K562 (cell line): ENCODE measurements around the gene MMRN2. TPM values are rescaled to one million over a fixed set of nuclear protein-coding genes. Genes with fewer than 3 reads are reported as not detected.

ENCODE experiments used
- ATAC-seq: fragments of 200-7000 bp; cut with Tn5 transposase; 3 replicates; pipeline ENCODE4 v1.9.1; 2020; ENCODE audit warnings: moderate library complexity
- BruUV-seq: library from RNA; stranded (reverse); fragments of 400-500 nt; replicated peaks from 2 replicates; lab custom pipeline; 2021; lab: Mats Ljungman, UMichigan
- CTCF ChIA-PET: fragments of 300-600 bp; formaldehyde crosslinking; extraction: SDS; loops from one replicate; lab custom pipeline; 2021; ENCODE audit warnings: low intra/inter-chr PET ratio; lab: Yijun Ruan, JAX
- POLR2A ChIA-PET: fragments of 300-600, 350-650 bp; sonication (Branson Sonifier 250); formaldehyde crosslinking; extraction: SDS; loops from one replicate; lab custom pipeline; 2021; ENCODE audit warnings: antibody characterized with exemption, inconsistent platforms; lab: Yijun Ruan, JAX
- DNase-seq, 4 experiments: peaks; one replicate each; pipeline versions ENCODE4 v3.0.0 to v3.0.0-alpha.2; 2011 to 2018; ENCODE audit warnings: low spot score in 3 of 4, mixed read lengths in 3 of 4; ENCODE audit errors: extremely low read depth in 1 of 4
- FAIRE-seq: peaks from 2 replicates; lab custom pipeline; 2011; peaks lifted over from hg19 to GRCh38; lab: Jason Lieb, UNC
- H2AFZ ChIP-seq: 2 replicates; pipeline ENCODE4 v1.6.0; 2011; ENCODE audit warnings: low read depth, low read length, control low read depth, inconsistent platforms
- H3K27ac ChIP-seq: fragments of 200-600 bp; 3 replicates; pipeline ENCODE4 v1.8.0; 2011; ENCODE audit warnings: low read depth, mild to moderate bottlenecking, control low read depth, inconsistent platforms, low read length, moderate library complexity, mixed read lengths; ENCODE audit errors: extremely low read depth
- H3K27me3 ChIP-seq, 2 experiments: fragments of 300-600 bp in 1 of 2; 2 replicates in 1 of 2; 3 replicates in 1 of 2; pipeline versions ENCODE4 v1.6.0 to v1.8.0; 2011; ENCODE audit warnings: inconsistent platforms in 2 of 2, low read length in 2 of 2, mild to moderate bottlenecking in 1 of 2, mixed read lengths in 1 of 2, moderate library complexity in 1 of 2; ENCODE audit not compliant: control insufficient read depth in 2 of 2, insufficient read depth in 2 of 2
- H3K36me3 ChIP-seq: fragments of 300-600 bp; 3 replicates; pipeline ENCODE4 v1.8.0; 2011; ENCODE audit warnings: mild to moderate bottlenecking, low read length, inconsistent platforms; ENCODE audit not compliant: control insufficient read depth, insufficient read depth
- H3K4me1 ChIP-seq, 2 experiments: fragments of 200-600 bp in 1 of 2; replicated peaks in 1 of 2; 2 replicates in 1 of 2; 3 replicates in 1 of 2; pipeline versions ENCODE4 v1.5.1 to v1.8.0; 2011; ENCODE audit warnings: inconsistent platforms in 2 of 2, low read length in 2 of 2, mild to moderate bottlenecking in 1 of 2, mixed read lengths in 1 of 2, moderate library complexity in 1 of 2; ENCODE audit not compliant: control insufficient read depth in 2 of 2, insufficient read depth in 2 of 2
- H3K4me2 ChIP-seq: 2 replicates; pipeline ENCODE4 v1.6.1; 2011; ENCODE audit warnings: low read length, control low read depth, inconsistent platforms, mixed read lengths; ENCODE audit not compliant: insufficient read depth
- H3K4me3 ChIP-seq: fragments of 200-600 bp; sonication (generic), shearing (Covaris generic); 2 replicates; pipeline ENCODE4 v1.5.1; 2016; ENCODE audit warnings: control low read depth, inconsistent platforms
- H3K79me2 ChIP-seq: fragments of 200-600 bp; 3 replicates; pipeline ENCODE4 v1.8.0; 2011; ENCODE audit warnings: low read length, inconsistent platforms; ENCODE audit not compliant: control insufficient read depth, insufficient read depth
- H3K9ac ChIP-seq, 2 experiments: 2 replicates each; pipeline versions ENCODE4 v1.6.0 to v1.6.1; 2011; ENCODE audit warnings: low read depth in 2 of 2, low read length in 2 of 2, control low read depth in 1 of 2, inconsistent platforms in 1 of 2, mild to moderate bottlenecking in 1 of 2, mixed read lengths in 1 of 2; ENCODE audit not compliant: insufficient read depth in 1 of 2
- H3K9me1 ChIP-seq: one replicate; pipeline ENCODE4 v1.6.0; 2011; ENCODE audit warnings: inconsistent platforms, mild to moderate bottlenecking, low read length, moderate library complexity; ENCODE audit not compliant: control insufficient read depth, insufficient read depth
- H3K9me3 ChIP-seq: replicated peaks from 2 replicates; pipeline ENCODE4 v1.5.1; 2011; ENCODE audit warnings: low read depth, low read length, inconsistent platforms; ENCODE audit not compliant: control insufficient read depth, insufficient read depth
- H4K20me1 ChIP-seq: replicated peaks from 2 replicates; pipeline ENCODE4 v1.6.1; 2011; ENCODE audit warnings: low read length, inconsistent platforms, mixed read lengths; ENCODE audit not compliant: control insufficient read depth, insufficient read depth
- GABPB2 ChIP-seq: fragments of 250-450 bp; sonication (Bioruptor Pico); conservative IDR thresholded peaks from 2 replicates; pipeline ENCODE4 v1.5.1; 2021; ENCODE audit warnings: mild to moderate bottlenecking
- POLR3A ChIP-seq: IDR thresholded peaks from 2 replicates; pipeline ENCODE4 v1.6.1; 2011; ENCODE audit warnings: borderline replicate concordance, mild to moderate bottlenecking, moderate library complexity; ENCODE audit not compliant: insufficient read length, insufficient read depth; ENCODE audit errors: extremely low read depth
- SRSF1 ChIP-seq: fragments of 200-400 bp; formaldehyde crosslinking; IDR thresholded peaks from 2 replicates; pipeline ENCODE4 v1.6.1; 2017; ENCODE audit warnings: mild to moderate bottlenecking, low read depth, low read length, moderate library complexity
- ZKSCAN3 ChIP-seq: fragments of 250-450 bp; sonication (Bioruptor Pico); IDR thresholded peaks from 2 replicates; pipeline ENCODE4 v1.4.0; 2020
- ZNF134 ChIP-seq: fragments of 250-450 bp; sonication (Bioruptor Pico); conservative IDR thresholded peaks from 2 replicates; pipeline ENCODE4 v1.4.0; 2020
- ZNF384 ChIP-seq: IDR thresholded peaks from 2 replicates; pipeline ENCODE4 v1.6.1; 2012; ENCODE audit warnings: low read depth, low read length, improper control_type of control experiment
- ZNF695 ChIP-seq: fragments of 450-650 bp; formaldehyde crosslinking; IDR thresholded peaks from 2 replicates; pipeline ENCODE4 v1.4.0; 2020; ENCODE audit warnings: mild to moderate bottlenecking, moderate library complexity
- ZNF76 ChIP-seq: fragments of 250-450 bp; sonication (Bioruptor Pico); IDR thresholded peaks from 2 replicates; pipeline ENCODE4 v1.4.0; 2020; ENCODE audit warnings: mild to moderate bottlenecking, moderate library complexity, borderline replicate concordance
- WGBS: fragments of 100-300 bp; shearing (Covaris generic); methylation state at CpG from one replicate; pipeline ENCODE4 v1.1.6; 2016; ENCODE audit warnings: low coverage, mixed read lengths; ENCODE audit not compliant: insufficient coverage; ENCODE audit errors: missing lambda C conversion rate; 5-methylcytosine and 5-hydroxymethylcytosine counted together
- in situ Hi-C: fragments of 300-500 bp; cut with MboI; formaldehyde crosslinking; loops from 4 replicates; pipeline ENCODE4 v1.15.0; 2018; ENCODE audit warnings: inconsistent platforms, mixed read lengths
- intact Hi-C: fragments of 100-400 bp; cut with micrococcal nuclease; formaldehyde crosslinking; loops from 2 replicates; pipeline ENCODE4 v1.14.2; 2022
- polyA plus RNA-seq, 8 experiments: library from polyadenylated mRNA; depleted of rRNA in 4 of 8; stranded (reverse) in 5 of 8; unstranded in 3 of 8; fragments of >200 nt; fragmentation: Nextera tagmentation in 2 of 8; fragmentation: Illumina TruSeq in 1 of 8; extraction: Ambion mirVana in 2 of 8; extraction: Trizol in 1 of 8; gene quantifications; 2 replicates each; pipeline versions ENCODE4 v1.2.1 to v1.2.3, GENCODE V29; 2011 to 2014; ENCODE audit warnings: inconsistent platforms in 1 of 8, missing spikeins in 1 of 8
- total RNA-seq, 7 experiments: library from RNA; depleted of rRNA in 6 of 7; stranded (reverse); fragments of >200 nt in 6 of 7; fragmentation: Illumina TruSeq in 2 of 7; extraction: Trizol in 2 of 7; gene quantifications; 2 replicates each; pipeline versions ENCODE4 v1.2.1 to v1.2.3, GENCODE V29; 2011 to 2021; ENCODE audit warnings: low replicate concordance in 1 of 7
- TF ChIP-seq, protein P1 (sequence below), 2 experiments: fragments of 450-650 bp in 1 of 2; sonication (generic) in 1 of 2; formaldehyde crosslinking in 1 of 2; IDR thresholded peaks; 2 replicates each; pipeline versions ENCODE4 v1.7.1 to v1.9.0; 2016 to 2022; ENCODE audit warnings: inconsistent platforms in 1 of 2, mild to moderate bottlenecking in 1 of 2, missing genetic modification reagents in 1 of 2

The MMRN2 gene
- total and polyA plus RNA-seq, 9 of the 15 experiments (the other 6 are each of a cell fraction or from before 2014, with no cell fraction given) = 0.07 to 2.0 (median 1.2) TPM

GRCh38 chr10:86898511-86898910 lies 58.9 kb downstream of the MMRN2 start (continued):
- no peak for TF ChIP-seq POLR3A

DNA sequence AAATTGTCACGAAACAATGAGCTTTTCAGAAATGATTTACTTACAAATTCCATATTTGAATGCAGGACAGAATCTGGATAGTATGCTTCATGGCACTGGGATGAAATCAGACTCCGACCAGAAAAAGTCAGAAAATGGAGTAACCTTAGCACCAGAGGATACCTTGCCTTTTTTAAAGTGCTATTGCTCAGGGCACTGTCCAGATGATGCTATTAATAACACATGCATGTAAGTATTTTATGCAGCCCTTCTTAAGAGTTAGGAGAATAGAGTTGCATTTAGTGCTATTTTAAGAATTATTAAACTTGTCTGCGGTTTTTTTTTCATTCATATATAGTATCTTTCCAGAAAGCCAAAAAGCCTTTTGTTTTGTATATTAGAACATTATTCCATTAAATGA lies 67.4 kb downstream of the MMRN2 start:
- Histone ChIP-seq H3K27me3 (no peaks in the 10 kb centered on the region), H3K4me2 (no peak overlapping the region), H3K27ac (peak overlapping the region; percentile 81; the same call in 1 of the 3 replicates), H2AFZ (no peak overlapping the region), H3K4me1 (peaks cover 3 to 17% of the 10 kb centered on the region in 2 experiments; a peak in 4 of 5 replicates), H3K9me3 (no peaks in the 10 kb centered on the region), H3K9ac (no peak overlapping the region), H4K20me1 (no peaks in the 10 kb centered on the region), H3K4me3 (no peak overlapping the region), H3K79me2 (0 out of 3 replicates have a peak, but pooled peaks cover 2% of the 10 kb centered on the region), H3K9me1 (no peaks in the 10 kb centered on the region), H3K36me3 (peaks cover 17% of the 10 kb centered on the region; the same call in 2 of the 3 replicates)
- ATAC-seq = no peak
- WGBS = 63% methylated on average over 3 of the region's 3 CpGs
- in situ Hi-C loops = no loop called here
- no peak for FAIRE-seq
- ChIA-PET CTCF (no interaction called here), POLR2A (interaction anchor here (1.1 kb wide), 1 partner anchor 11 kb away, joined by 3 read pairs; no protein-coding TSS in a partner anchor)
- intact Hi-C loops = loop anchor here (1.0 kb wide), 1 partner anchor 132 kb away; no protein-coding TSS in a partner anchor
- BruUV-seq = no TSS peak
- DNase-seq = no peak
- TF ChIP-seq ZNF384 (no peak), SRSF1 (no peak), ZKSCAN3 (no peak), ZNF134 (CRISPR knock-in tag) (no peak), ZNF695 (CRISPR knock-in tag) (no peak), GABPB2 (CRISPR knock-in tag) (no peak), ZNF76 (CRISPR knock-in tag) (no peak)
- TF ChIP-seq, protein P1, sequence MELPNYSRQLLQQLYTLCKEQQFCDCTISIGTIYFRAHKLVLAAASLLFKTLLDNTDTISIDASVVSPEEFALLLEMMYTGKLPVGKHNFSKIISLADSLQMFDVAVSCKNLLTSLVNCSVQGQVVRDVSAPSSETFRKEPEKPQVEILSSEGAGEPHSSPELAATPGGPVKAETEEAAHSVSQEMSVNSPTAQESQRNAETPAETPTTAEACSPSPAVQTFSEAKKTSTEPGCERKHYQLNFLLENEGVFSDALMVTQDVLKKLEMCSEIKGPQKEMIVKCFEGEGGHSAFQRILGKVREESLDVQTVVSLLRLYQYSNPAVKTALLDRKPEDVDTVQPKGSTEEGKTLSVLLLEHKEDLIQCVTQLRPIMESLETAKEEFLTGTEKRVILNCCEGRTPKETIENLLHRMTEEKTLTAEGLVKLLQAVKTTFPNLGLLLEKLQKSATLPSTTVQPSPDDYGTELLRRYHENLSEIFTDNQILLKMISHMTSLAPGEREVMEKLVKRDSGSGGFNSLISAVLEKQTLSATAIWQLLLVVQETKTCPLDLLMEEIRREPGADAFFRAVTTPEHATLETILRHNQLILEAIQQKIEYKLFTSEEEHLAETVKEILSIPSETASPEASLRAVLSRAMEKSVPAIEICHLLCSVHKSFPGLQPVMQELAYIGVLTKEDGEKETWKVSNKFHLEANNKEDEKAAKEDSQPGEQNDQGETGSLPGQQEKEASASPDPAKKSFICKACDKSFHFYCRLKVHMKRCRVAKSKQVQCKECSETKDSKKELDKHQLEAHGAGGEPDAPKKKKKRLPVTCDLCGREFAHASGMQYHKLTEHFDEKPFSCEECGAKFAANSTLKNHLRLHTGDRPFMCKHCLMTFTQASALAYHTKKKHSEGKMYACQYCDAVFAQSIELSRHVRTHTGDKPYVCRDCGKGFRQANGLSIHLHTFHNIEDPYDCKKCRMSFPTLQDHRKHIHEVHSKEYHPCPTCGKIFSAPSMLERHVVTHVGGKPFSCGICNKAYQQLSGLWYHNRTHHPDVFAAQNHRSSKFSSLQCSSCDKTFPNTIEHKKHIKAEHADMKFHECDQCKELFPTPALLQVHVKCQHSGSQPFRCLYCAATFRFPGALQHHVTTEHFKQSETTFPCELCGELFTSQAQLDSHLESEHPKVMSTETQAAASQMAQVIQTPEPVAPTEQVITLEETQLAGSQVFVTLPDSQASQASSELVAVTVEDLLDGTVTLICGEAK (IDR thresholded peaks at IDR 0.05) = no peak
- TF ChIP-seq, protein P1 (CRISPR knock-in tag; IDR thresholded peaks at IDR 0.05) = no peak
